Glutamatergic neuron (in vitro differentiated cells): Measurements from ENCODE around the gene MTMR4. TPM values are rescaled to one million over a fixed set of nuclear protein-coding genes. Genes with fewer than 3 reads are reported as not detected.

ENCODE experiments used
- DNase-seq: peaks from one replicate; pipeline ENCODE4 v3.0.0; 2022
- H3K27ac Mint-ChIP-seq: one replicate; pipeline ENCODE4 v1.8.0; 2020; ENCODE audit warnings: mild to moderate bottlenecking, mixed read lengths, inconsistent platforms; ENCODE audit not compliant: unreplicated experiment
- H3K27me3 Mint-ChIP-seq: one replicate; pipeline ENCODE4 v1.8.0; 2020; ENCODE audit warnings: mild to moderate bottlenecking, moderate library complexity, mixed read lengths, inconsistent platforms; ENCODE audit not compliant: unreplicated experiment
- H3K36me3 Mint-ChIP-seq: one replicate; pipeline ENCODE4 v1.8.0; 2020; ENCODE audit warnings: mild to moderate bottlenecking, mixed read lengths, inconsistent platforms; ENCODE audit not compliant: unreplicated experiment
- H3K4me1 Mint-ChIP-seq: one replicate; pipeline ENCODE4 v1.8.0; 2020; ENCODE audit warnings: mild to moderate bottlenecking, low read depth, mixed read lengths, inconsistent platforms; ENCODE audit not compliant: unreplicated experiment
- H3K4me3 Mint-ChIP-seq: one replicate; pipeline ENCODE4 v1.8.0; 2020; ENCODE audit warnings: mild to moderate bottlenecking, mixed read lengths, inconsistent platforms; ENCODE audit not compliant: unreplicated experiment
- H3K9me3 Mint-ChIP-seq: one replicate; pipeline ENCODE4 v1.8.0; 2020; ENCODE audit warnings: mild to moderate bottlenecking, moderate library complexity, mixed read lengths, inconsistent platforms; ENCODE audit not compliant: unreplicated experiment
- total RNA-seq: library from RNA; stranded (reverse); fragmentation: NEBNext Ultra II Directional; extraction: Animal tissue kit (Norgen Biotek cat#: 25700); gene quantifications from one replicate; pipeline ENCODE4 v1.2.1, GENCODE V29; 2021; ENCODE audit not compliant: unreplicated experiment
- TF ChIP-seq, protein P1 (sequence below): fragments of 200-600 bp; sonication (generic); IDR thresholded peaks from one replicate; pipeline ENCODE4 v1.5.0; 2021; ENCODE audit not compliant: partially characterized antibody, unreplicated experiment

The MTMR4 gene
- total RNA-seq, 1 donor from 2014 or later: 152 TPM

DNA sequence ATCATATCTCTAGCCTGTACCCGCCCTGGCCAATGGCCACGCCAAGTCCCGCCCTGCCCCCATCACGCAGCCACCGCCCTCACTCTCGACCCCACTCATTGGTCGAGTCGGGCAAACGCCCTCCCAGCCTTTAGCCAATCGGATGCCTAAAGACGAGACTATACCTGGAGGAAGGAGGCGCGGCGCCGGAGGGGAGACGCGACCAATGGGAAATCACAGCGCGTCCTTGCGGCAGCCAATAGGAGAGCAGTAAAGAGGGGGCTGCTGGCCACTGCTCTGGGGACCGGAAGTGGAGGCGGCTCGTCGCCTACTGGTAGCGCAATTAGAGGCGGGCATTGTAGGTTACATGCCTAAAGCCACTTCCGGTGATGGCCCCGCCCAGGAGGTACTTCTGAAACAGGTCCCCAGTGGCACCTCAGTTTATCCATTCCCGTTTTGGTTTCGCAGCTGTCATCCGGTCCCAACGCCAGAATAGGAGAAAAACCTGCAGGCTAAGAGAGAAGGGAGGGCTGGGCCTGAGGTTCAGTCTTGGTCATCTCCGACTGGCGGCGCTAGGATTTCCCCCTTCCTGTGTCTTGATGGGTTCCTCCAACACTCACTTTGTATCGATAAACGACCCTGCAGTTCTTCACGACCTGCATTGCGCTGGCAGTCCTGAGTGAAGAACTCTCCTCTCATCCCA, 3.6 kb upstream of the MTMR4 start:
- peaks cover 10% of the 10 kb centered on the region for H3K27me3 Mint-ChIP-seq
- peak; percentile 99 for DNase-seq
- H3K36me3 Mint-ChIP-seq: no peaks in the 10 kb centered on the region
- TF ChIP-seq, protein P1, sequence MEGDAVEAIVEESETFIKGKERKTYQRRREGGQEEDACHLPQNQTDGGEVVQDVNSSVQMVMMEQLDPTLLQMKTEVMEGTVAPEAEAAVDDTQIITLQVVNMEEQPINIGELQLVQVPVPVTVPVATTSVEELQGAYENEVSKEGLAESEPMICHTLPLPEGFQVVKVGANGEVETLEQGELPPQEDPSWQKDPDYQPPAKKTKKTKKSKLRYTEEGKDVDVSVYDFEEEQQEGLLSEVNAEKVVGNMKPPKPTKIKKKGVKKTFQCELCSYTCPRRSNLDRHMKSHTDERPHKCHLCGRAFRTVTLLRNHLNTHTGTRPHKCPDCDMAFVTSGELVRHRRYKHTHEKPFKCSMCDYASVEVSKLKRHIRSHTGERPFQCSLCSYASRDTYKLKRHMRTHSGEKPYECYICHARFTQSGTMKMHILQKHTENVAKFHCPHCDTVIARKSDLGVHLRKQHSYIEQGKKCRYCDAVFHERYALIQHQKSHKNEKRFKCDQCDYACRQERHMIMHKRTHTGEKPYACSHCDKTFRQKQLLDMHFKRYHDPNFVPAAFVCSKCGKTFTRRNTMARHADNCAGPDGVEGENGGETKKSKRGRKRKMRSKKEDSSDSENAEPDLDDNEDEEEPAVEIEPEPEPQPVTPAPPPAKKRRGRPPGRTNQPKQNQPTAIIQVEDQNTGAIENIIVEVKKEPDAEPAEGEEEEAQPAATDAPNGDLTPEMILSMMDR: no peak
- peaks cover 11% of the 10 kb centered on the region for H3K4me1 Mint-ChIP-seq
- H3K9me3 Mint-ChIP-seq: peaks cover 15% of the 10 kb centered on the region
- H3K27ac Mint-ChIP-seq: peak overlapping the region; percentile 99
- peak overlapping the region; percentile 97 for H3K4me3 Mint-ChIP-seq

DNA sequence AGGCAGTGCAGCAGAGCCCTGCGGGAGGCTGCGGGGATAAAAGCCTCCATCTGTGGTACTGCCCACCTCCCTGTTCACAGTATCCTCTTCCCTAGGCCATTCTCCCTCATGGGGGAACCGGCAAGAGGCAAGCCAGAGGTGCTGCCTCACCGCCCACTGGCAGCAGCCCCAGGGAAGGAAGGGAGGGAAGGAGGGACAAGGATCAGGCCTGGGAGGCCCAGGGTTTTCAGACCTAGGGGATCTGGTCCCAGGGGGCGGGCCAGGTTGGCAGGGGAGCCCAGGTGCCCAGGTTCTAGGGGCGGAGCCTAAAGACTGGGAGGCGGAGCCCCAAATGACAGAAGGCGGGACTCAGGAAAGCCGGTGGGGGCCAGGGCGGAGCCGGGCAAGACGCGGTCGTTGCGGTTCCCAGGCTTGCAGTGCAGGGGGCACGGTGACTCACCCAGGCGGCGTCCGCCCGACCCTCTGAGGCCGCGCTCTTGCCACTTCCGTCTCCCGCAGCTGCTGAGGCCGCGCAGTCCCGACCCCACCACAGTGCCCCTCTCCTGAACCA, 3.0 kb upstream of the MTMR4 start:
- Mint-ChIP-seq H3K4me1 (peaks cover 14% of the 10 kb centered on the region), H3K36me3 (no peaks in the 10 kb centered on the region), H3K4me3 (peak overlapping the region; percentile 97), H3K9me3 (peaks cover 19% of the 10 kb centered on the region), H3K27me3 (peaks cover 13% of the 10 kb centered on the region), H3K27ac (peak overlapping the region; percentile 99)
- TF ChIP-seq, protein P1: no peak
- no peak for DNase-seq

DNA sequence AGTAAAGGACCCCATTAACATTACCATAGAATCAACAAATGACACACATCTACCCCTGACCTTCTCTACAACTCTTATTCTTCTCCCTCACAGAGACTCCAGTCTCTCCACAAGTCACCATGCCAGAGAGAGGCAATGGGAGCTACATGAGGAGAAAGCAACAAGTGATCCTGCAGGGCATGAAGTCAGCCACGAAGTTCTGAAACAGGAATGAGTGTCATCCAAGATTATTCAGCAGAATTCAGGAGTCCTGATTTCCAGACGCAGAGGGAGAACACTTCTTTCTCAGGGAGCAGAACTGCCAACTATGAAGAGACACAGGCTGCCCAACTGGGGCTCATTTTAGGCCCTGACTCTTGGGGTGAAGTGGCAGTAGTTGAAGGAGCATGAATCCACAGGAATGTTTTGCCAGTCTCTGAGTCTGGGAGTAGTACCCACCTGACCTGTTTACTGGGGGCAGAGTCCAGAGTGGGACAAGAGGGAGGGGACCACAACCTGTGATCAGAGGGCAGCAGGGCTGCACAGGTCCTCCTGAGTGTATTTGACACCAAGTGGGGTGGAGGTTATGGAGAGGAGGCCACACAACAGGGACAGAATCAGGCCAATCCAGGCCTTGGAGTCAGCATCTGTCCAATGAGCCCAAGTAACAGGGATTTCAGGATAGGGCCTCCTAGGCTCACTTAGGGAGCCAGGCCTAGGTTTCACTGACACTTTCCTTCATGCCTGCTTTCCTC, 2.4 kb upstream of the MTMR4 start:
- TF ChIP-seq, protein P1: no peak
- H3K36me3 Mint-ChIP-seq: peaks cover under 1% of the 10 kb centered on the region
- peak overlapping the region; percentile 90 for H3K27ac Mint-ChIP-seq
- peaks cover 14% of the 10 kb centered on the region for H3K4me1 Mint-ChIP-seq
- no peak for DNase-seq
- H3K27me3 Mint-ChIP-seq: peaks cover 11% of the 10 kb centered on the region
- H3K4me3 Mint-ChIP-seq: peak overlapping the region; percentile 97
- H3K9me3 Mint-ChIP-seq: peaks cover 23% of the 10 kb centered on the region

DNA sequence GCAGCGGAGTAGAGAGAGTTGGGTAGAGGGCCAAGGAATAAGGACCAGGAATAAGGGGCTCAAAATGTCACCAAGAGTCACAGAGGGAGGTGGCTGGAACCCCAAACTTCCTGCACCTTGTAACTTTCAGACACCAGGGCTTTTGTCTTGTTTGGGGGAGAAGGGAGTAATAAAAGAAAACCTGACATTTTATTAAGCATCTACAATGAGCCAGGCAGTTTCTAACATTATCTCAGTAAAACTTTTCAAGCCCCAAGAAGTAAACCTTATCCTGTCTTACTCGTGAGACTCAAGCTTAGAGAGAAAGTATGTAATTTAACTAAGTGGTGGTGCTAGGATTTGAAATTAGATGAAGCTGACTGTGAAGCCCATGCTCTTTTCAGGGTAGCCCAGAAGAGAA, 848 bp upstream of the MTMR4 start:
- Mint-ChIP-seq H3K27me3 (peaks cover 14% of the 10 kb centered on the region), H3K36me3 (peaks cover 5% of the 10 kb centered on the region), H3K4me3 (peak overlapping the region; percentile 74), H3K27ac (peak overlapping the region; percentile 73), H3K4me1 (peaks cover 17% of the 10 kb centered on the region), H3K9me3 (peaks cover 23% of the 10 kb centered on the region)
- no peak for DNase-seq
- TF ChIP-seq, protein P1: no peak

DNA sequence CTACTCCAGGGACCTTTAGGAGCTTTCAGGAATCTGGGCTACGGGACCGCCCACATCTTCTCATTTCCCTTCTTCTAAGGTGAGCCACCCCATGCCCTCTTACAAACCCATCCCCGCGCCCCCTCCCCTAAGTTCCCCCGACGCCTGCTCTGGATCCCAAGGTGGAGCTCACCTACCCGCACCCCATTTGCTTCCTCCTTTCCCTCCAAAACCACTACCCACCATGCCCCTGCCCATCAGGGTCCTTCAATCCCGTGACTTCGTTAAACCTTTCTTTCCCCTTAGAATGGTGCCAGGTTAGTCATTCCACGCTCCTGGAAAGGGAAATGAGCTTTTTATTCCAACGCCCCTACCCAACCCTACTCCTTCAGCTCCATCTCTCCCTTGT, 326 bp upstream of the MTMR4 start:
- Mint-ChIP-seq H3K9me3 (peaks cover 23% of the 10 kb centered on the region), H3K4me1 (peaks cover 17% of the 10 kb centered on the region), H3K36me3 (peaks cover 11% of the 10 kb centered on the region), H3K4me3 (peak overlapping the region; percentile 74), H3K27me3 (peaks cover 14% of the 10 kb centered on the region), H3K27ac (peak overlapping the region; percentile 43)
- TF ChIP-seq, protein P1: no peak
- no peak for DNase-seq
